Suprapubic skin (tissue), 4 donors: Measurements from ENCODE around the gene PARVA.

Source experiments
- EP300 ChIP-seq: sonication (generic); formaldehyde crosslinking; IDR thresholded peaks from one replicate; pipeline ENCODE4 v1.6.1; 2017; ENCODE audit warnings: antibody characterized with exemption
- POLR2A ChIP-seq, 2 donors: fragments of 450-650 bp; IDR thresholded peaks; one replicate each; pipeline ENCODE4 v1.6.1; 2017; ENCODE audit warnings: antibody characterized with exemption in 2 of 2, mild to moderate bottlenecking in 2 of 2, moderate library complexity in 2 of 2
- POLR2AphosphoS5 ChIP-seq, 3 donors: sonication (generic); formaldehyde crosslinking; IDR thresholded peaks; one replicate each; pipeline ENCODE4 v1.6.1; 2017; ENCODE audit warnings: antibody characterized with exemption in 3 of 3
- TF ChIP-seq, protein P1 (sequence below), 2 donors: fragments of 200-600 bp in 1 of 2; fragments of 450-650 bp in 1 of 2; sonication (generic) in 1 of 2; IDR thresholded peaks; one replicate each; pipeline ENCODE4 v1.5.1; 2016 to 2019; ENCODE audit warnings: antibody characterized with exemption in 2 of 2, mild to moderate bottlenecking in 1 of 2, moderate library complexity in 1 of 2

DNA sequence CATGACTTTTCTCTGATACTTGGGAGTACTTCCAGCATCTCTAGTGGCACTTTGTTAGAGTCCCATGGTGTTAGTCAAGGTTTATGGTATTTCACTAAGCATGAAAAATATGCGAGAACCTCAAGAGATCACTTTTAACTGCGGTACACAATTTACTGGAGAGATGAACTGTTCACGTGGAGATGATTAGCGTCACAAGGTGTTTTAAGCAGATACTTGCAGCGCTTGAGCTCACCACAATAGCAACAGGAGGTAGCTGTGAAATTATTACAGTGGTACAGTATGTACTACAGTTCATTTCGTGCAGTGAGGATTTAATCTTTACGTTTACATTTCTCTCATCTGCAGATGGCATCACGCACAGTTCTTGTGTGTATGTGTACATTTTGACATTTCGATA lies 4.5 kb downstream of the PARVA start:
- peak; percentile 89 for TF ChIP-seq EP300
- TF ChIP-seq, protein P1, sequence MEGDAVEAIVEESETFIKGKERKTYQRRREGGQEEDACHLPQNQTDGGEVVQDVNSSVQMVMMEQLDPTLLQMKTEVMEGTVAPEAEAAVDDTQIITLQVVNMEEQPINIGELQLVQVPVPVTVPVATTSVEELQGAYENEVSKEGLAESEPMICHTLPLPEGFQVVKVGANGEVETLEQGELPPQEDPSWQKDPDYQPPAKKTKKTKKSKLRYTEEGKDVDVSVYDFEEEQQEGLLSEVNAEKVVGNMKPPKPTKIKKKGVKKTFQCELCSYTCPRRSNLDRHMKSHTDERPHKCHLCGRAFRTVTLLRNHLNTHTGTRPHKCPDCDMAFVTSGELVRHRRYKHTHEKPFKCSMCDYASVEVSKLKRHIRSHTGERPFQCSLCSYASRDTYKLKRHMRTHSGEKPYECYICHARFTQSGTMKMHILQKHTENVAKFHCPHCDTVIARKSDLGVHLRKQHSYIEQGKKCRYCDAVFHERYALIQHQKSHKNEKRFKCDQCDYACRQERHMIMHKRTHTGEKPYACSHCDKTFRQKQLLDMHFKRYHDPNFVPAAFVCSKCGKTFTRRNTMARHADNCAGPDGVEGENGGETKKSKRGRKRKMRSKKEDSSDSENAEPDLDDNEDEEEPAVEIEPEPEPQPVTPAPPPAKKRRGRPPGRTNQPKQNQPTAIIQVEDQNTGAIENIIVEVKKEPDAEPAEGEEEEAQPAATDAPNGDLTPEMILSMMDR (IDR thresholded peaks at IDR 0.05): no peak
- TF ChIP-seq POLR2A (IDR thresholded peaks at IDR 0.05): no peak
- TF ChIP-seq POLR2AphosphoS5 (IDR thresholded peaks at IDR 0.05): no peak
